GM21717 (cell line): ENCODE data around the gene MIB2.
"Not testable (repeated sequence)": the region's sequence is repeated elsewhere in the genome, so short reads cannot be mapped to it uniquely, and the experiment has no call there.

Experiments
- ATAC-seq: cut with Tn5 transposase; IDR thresholded peaks from one replicate; pipeline ENCODE4 v1.9.1; 2021; ENCODE audit warnings: mild to moderate bottlenecking, moderate library complexity; ENCODE audit not compliant: unreplicated experiment

MIB2 gene

GRCh38 chr1:1626207-1627141 lies 11.2 kb downstream of the MIB2 start:
- ATAC-seq = no peak

- ATAC-seq = no peak
Measured at GRCh38 chr1:1627261-1627828, 12.0 kb downstream of the MIB2 start.

- ATAC-seq = no peak
Measured at GRCh38 chr1:1627829-1628753, 12.8 kb downstream of the MIB2 start.

- no peak for ATAC-seq
Measured at GRCh38 chr1:1628754-1629429, 13.6 kb downstream of the MIB2 start.

GRCh38 chr1:1629430-1630190 lies 14.3 kb downstream of the MIB2 start:
- no peak for ATAC-seq

- peak; percentile 40 for ATAC-seq
Measured at GRCh38 chr1:1630191-1630964, 15.1 kb downstream of the MIB2 start.

GRCh38 chr1:1630965-1631781 lies 15.9 kb downstream of the MIB2 start:
- no peak for ATAC-seq

GRCh38 chr1:1631782-1632420 lies 16.6 kb downstream of the MIB2 start, which contains the start of gene MMP23B:
MMP23B (plus strand) TSS chr1:1632173; CDS start chr1:1632219, 46 bp downstream.
- no peak for ATAC-seq

- ATAC-seq = not testable (repeated sequence)
Measured at GRCh38 chr1:1633409-1633808, 18.1 kb downstream of the MIB2 start.

- not testable (repeated sequence) for ATAC-seq
Measured at GRCh38 chr1:1634613-1635012, 19.3 kb downstream of the MIB2 start.

GRCh38 chr1:1636621-1637478 lies 21.6 kb downstream of the MIB2 start:
- not testable (repeated sequence) for ATAC-seq

- ATAC-seq = not testable (repeated sequence)
Measured at GRCh38 chr1:1637479-1637875, 22.2 kb downstream of the MIB2 start.

- not testable (repeated sequence) for ATAC-seq
Measured at GRCh38 chr1:1638528-1638927, 23.2 kb downstream of the MIB2 start.

GRCh38 chr1:1639368-1639767 lies 24.1 kb downstream of the MIB2 start:
- ATAC-seq = not testable (repeated sequence)

- ATAC-seq = not testable (repeated sequence)
Measured at GRCh38 chr1:1640081-1640480, 24.8 kb downstream of the MIB2 start.

- not testable (repeated sequence) for ATAC-seq
Measured at GRCh38 chr1:1640711-1641461, 25.6 kb downstream of the MIB2 start.
